Measurements from ENCODE around the gene MGAT5. TPM values are rescaled to one million over a fixed set of nuclear protein-coding genes. Genes with fewer than 3 reads are reported as not detected.
"Not testable (repeated sequence)": the region's sequence is repeated elsewhere in the genome, so short reads cannot be mapped to it uniquely, and the experiment has no call there.

Gene MGAT5
- total RNA-seq, 1 donor from 2014 or later: 60.3 TPM

GRCh38 chr2:134275058-134275862 is 21.4 kb downstream of the MGAT5 start:
- FAIRE-seq: no peak
- DNase-seq (ENCODE audit: low spot score in 2 of 2): no peak

GRCh38 chr2:134276381-134277172 is 22.7 kb downstream of the MGAT5 start:
- no peak for DNase-seq (ENCODE audit: low spot score in 2 of 2)
- FAIRE-seq: no peak

DNA sequence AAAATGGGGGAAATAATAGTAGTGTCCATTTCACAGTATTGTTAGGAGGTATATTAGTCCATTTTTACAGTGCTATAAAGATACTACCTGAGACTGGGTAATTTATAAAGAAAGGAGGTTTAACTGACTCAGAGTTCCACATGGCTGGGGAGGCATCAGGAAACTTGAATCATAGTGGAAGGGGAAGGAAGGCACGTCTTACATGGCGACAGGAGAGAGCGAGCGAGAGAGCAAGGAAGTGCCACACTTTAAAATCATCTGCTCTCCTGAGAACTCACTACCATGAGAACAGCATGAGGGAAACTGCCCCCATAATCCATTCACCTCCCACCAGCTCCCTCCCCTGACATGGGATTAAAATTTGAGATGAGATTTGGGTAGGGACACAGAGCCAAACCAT is 23.4 kb downstream of the MGAT5 start:
- no peak for FAIRE-seq
- DNase-seq (ENCODE audit: low spot score in 2 of 2): no peak

GRCh38 chr2:134278553-134278952 is 24.7 kb downstream of the MGAT5 start:
- DNase-seq (ENCODE audit: low spot score in 2 of 2) (no peak), FAIRE-seq (no peak)

- FAIRE-seq: no peak
- DNase-seq (ENCODE audit: low spot score in 2 of 2): no peak
These were observed 25.5 kb downstream of the MGAT5 start for GRCh38 chr2:134279417-134279816.

- FAIRE-seq: no peak
- DNase-seq (ENCODE audit: low spot score in 2 of 2): no peak
These were observed 26.4 kb downstream of the MGAT5 start for GRCh38 chr2:134280231-134280630.

GRCh38 chr2:134280726-134281125 is 26.9 kb downstream of the MGAT5 start:
- no peak for FAIRE-seq
- no peak for DNase-seq (ENCODE audit: low spot score in 2 of 2)

DNA sequence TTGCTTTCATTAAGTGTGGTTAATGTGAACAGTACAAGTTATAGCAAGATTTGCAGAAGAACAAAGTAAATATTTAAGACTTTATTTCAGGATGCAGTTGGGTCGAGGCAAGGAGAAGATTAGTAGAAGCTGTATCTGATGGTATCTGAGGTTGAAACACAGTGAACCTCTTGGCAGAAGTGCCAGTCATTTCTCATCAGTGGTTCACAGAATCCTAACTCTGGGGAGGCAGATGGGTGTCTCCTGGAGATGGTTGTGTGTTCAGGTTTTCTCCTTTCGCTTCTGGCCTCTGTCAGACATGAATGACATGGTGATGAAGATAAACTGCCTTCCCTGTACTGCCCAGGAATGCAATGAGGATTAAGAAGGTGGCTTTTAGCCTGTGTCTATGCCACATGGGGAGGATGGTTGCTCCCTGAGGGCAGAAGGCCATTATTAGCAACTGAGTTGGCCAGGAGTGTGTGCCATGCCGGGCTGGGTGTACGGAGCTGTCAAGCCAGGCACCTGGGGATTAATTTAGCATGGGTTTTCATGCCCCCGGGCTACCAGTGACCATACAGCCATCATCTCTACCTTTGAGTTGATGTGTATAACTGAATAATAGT is 28.0 kb downstream of the MGAT5 start:
- no peak for FAIRE-seq

DNA sequence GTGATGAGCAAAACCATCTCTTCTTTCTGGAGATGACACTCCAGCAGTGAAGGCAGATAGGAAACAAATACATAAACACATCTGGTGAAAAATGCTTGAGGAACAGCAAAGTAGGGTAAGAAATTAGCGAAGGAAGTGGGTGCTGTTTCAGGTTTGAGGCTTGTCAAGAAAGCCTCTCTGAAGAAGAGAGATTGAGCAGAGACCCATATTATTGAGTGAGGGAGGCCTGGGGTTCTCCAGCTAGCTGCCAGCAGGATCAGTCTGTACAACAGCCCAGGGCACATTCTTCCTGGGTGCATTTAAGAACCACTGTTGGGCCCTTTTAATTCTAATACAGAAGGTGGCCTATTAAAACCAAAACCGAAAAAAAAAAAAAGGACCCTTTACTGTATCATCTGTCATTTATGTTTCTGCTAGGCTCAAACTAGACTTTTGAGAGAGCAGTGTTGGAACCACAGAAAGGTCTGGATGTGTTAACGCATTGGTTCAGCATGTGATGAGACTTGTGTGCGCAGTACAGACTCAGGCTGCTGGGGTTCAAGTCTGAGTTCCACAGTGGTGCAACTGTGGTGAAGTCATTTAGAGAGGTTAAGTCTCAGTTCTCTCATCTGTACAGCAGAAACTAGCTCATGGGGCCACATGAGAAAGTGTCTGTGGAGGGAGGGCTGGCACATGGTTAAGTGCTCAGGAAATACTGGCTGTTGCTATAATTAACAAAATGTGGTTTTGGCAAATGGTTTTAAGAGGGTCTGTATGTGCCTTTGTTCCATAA is 28.9 kb downstream of the MGAT5 start:
- no peak for DNase-seq (ENCODE audit: low spot score in 2 of 2)
- FAIRE-seq: no peak

More for the DNA sequence above, 28.0 kb downstream of the MGAT5 start:
- no peak for DNase-seq (ENCODE audit: low spot score in 2 of 2)

- no peak for FAIRE-seq
- DNase-seq (ENCODE audit: low spot score in 2 of 2): no peak
These were observed 29.8 kb downstream of the MGAT5 start for GRCh38 chr2:134283661-134284060.

DNA sequence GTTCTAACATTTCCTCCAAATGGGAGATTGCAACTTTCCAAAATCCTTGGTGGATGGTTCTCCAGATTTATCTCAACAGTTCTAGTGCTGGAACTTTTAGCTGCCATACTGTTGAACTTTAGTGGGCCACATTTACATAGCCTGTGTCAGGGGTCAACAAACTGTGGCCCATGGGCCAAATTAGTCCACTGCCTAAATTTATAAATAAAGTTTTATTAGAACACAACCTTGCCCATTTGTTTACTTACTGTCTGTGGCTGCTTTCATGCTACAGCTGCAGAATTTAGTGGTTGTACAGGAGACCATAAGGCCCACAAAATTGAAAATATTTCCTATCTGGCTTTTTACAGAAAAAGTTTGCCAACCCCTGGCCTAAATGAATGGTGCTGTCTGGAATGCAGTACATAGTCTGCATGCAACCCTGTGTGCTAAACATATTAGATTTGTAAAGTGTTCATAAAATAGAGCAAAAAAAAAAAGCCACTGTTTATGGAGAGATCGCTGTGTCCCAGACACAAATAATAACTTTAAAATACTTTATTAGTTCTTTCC is 30.3 kb downstream of the MGAT5 start:
- FAIRE-seq (no peak), DNase-seq (ENCODE audit: low spot score in 2 of 2) (no peak)

DNA sequence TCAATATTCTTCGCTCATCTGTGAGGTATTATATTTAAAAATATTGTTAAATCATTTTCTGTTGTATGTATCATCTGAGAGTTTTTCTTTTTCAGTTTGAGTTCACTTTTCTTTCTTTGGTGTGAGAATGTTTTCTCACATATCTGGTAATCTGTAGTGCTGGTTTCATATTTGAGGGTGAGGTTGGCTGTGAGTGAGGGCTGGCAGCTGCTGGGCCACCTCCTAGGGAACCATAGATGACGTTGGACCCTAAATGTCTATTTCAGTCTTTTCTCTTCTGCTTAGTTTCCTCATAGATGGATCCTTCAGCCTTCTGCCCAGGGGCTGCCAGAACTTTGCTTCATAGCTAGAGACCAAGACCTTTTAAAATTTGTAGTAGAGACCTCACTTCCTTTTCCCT is 33.5 kb downstream of the MGAT5 start:
- no peak for FAIRE-seq
- no peak for DNase-seq (ENCODE audit: low spot score in 2 of 2)

DNA sequence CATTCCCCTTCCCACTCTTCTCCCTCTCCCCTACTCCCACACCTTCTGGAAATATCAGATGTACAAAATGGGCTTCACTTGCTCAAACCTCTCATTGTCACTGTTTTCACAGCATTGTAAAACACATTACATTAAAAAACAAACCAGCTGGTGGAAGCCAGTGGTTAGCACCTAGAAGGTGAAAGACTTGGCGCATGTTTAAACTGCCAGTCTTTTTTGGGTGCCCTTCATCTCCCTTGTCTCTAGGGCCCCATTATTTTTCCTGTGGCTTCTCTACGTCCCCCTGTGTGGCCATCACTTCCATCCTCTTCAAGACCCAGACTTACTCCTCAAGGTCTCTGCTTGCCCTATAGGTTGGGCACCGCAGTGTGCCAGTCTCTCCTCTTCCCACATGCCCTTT is 34.9 kb downstream of the MGAT5 start:
- no peak for FAIRE-seq

DNA sequence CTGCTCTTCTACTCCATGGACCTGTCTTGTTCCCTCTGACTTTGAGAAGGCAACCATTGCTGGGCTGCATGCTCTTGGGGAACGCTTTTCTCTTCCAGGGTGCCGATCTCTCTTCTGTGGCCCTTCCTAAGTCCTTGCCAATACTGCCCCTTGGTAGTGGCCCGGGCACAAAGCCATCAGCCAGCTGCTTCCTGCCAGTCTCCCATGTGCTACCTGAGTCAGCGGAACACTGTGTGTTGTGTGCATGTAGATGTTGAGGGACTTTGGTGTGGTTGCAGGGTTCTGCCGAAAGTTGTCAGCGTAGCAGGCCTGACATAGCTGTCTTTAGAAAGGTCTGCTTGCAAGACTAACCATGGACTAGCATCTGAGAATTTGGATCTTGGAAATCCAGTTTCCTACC is 35.4 kb downstream of the MGAT5 start:
- no peak for DNase-seq (ENCODE audit: low spot score in 2 of 2)
- FAIRE-seq: no peak

More for the DNA sequence above, 34.9 kb downstream of the MGAT5 start:
- no peak for DNase-seq (ENCODE audit: low spot score in 2 of 2)

- no peak for DNase-seq (ENCODE audit: low spot score in 2 of 2)
- no peak for FAIRE-seq
These were observed 36.5 kb downstream of the MGAT5 start for GRCh38 chr2:134290358-134290757.

GRCh38 chr2:134292514-134292913 is 38.6 kb downstream of the MGAT5 start:
- no peak for DNase-seq (ENCODE audit: low spot score in 2 of 2)
- no peak for FAIRE-seq

DNA sequence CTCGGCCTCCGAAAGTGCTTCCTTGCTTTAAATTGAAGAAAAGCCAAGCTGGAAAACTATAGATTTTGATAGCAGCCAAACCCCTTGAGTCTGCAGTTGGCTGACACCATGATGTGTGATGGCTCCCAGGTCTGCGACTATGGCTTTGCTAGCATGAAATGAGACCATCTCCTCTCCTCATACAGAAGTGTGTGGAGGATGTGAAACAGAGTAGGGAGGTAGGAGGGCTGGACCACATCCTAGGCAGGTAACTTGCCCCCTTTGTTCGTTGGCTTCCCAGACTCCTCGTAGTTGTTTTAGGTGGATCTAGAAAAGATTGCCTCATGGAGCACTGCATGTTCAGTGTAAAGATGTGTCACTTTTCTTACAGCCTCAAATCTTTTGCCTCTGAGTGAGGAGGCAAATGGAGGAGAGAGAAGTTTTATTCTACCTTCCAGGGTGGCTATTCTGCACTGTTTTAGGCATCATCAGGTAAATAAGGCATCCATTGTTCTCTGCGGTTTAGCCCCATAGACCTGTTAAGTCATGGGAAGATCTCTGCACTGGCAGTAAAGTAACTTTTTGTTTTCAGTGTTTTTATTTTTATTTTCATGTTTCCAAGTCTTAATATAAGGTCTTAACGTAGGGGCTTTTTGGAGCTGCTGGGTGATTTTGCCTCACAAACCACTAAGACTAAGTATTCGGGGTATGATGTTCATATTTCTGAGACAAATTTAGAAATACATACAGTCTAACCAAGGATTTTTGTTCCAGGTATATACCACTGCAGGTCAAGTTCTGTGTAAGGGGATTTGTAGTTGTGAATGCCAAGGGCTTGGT is 40.1 kb downstream of the MGAT5 start:
- DNase-seq (ENCODE audit: low spot score in 2 of 2) (no peak), FAIRE-seq (no peak)

- DNase-seq (ENCODE audit: low spot score in 2 of 2); FAIRE-seq: not testable (repeated sequence)
These were observed 40.7 kb downstream of the MGAT5 start for GRCh38 chr2:134294598-134294997.

DNA sequence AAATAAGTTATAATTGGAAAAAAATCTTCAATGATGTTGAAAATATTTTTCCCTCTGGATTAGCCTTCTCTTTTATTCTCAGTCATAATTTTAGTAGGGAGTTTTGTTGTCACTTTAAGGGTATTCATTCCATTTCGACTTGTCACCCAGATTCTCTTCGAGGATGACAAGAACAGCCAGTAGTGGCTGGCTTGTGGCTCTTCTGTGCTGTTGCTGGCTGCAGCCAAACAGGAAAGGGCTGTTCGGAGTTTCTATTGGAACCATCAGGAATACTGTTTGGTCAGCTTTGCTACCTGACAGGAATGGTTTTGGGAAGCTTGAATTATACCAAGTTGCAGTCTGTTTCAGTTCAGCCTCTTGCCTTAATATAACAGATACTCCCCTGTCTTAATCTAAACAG is 41.6 kb downstream of the MGAT5 start:
- DNase-seq (ENCODE audit: low spot score in 2 of 2) (no peak), FAIRE-seq (no peak)
